Coronary artery (tissue), 2 donors: ENCODE results near the gene REPS1.

ENCODE experiments used
- DNase-seq: peaks from one replicate; pipeline ENCODE4 v3.0.0-alpha.2; 2017; ENCODE audit warnings: low spot score
- H3K27ac ChIP-seq, 2 donors: fragments of 200-600 bp; sonication (generic); one replicate each; pipeline ENCODE4 v1.5.1; 2016 to 2019
- H3K4me3 ChIP-seq: fragments of 200-600 bp; sonication (generic); 2 replicates; pipeline ENCODE4 v1.5.1; 2016; ENCODE audit warnings: mild to moderate bottlenecking, moderate library complexity
- CTCF ChIP-seq: fragments of 200-600 bp; sonication (generic); IDR thresholded peaks from one replicate; pipeline ENCODE4 v1.5.1; 2019; ENCODE audit warnings: antibody characterized with exemption

REPS1 gene, protein sequence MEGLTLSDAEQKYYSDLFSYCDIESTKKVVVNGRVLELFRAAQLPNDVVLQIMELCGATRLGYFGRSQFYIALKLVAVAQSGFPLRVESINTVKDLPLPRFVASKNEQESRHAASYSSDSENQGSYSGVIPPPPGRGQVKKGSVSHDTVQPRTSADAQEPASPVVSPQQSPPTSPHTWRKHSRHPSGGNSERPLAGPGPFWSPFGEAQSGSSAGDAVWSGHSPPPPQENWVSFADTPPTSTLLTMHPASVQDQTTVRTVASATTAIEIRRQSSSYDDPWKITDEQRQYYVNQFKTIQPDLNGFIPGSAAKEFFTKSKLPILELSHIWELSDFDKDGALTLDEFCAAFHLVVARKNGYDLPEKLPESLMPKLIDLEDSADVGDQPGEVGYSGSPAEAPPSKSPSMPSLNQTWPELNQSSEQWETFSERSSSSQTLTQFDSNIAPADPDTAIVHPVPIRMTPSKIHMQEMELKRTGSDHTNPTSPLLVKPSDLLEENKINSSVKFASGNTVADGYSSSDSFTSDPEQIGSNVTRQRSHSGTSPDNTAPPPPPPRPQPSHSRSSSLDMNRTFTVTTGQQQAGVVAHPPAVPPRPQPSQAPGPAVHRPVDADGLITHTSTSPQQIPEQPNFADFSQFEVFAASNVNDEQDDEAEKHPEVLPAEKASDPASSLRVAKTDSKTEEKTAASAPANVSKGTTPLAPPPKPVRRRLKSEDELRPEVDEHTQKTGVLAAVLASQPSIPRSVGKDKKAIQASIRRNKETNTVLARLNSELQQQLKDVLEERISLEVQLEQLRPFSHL

DNA sequence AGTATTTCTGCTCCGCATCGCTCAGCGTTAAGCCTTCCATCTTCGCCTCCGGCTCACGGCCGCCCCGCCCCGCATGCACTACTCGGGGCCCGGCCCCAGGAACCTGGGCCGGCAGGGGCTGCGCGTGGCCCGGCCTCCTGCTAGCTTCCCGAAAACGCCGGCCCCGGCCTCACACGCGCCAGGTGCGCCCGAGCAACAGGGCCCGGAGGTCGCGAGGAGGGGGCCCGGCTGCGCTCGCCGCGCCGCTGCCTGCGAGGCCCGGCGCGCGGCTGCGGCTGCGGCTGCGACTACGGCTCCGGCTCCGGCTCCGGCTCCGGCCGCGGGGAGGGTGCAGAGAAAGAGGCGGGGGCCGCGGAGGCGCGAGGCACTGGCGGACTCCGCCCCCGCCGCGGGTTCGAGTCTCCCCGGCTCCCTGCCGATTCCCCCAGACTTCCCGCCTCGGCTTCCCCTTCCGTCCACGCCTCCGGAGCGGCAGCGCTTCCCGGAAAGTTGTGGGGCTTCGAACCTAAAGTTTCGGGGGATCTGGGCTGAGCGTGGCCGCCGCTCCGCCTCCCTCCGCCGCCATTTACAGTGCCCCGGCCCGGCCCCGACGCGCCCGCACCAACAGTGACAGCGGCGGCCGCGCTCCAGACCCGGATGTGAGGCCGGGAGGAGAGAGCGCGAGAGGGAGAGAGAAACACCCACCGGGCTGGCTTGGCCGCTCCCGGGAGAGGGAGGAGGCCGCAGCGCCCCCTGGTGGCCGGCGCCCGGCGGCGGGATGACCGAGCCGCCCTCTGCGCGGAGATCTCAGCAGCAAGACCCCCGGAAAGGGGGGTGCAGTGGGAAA, at the start of gene REPS1:
TSS of gene REPS1 (minus strand) at position 611 of the 826 bp plus-strand sequence. CDS start at position 40, 571 bp downstream.
- peak; percentile 90 for DNase-seq
- TF ChIP-seq CTCF = peak; percentile 89
- H3K27ac ChIP-seq = peak within 1 kb of the TSS; percentile 84 to 87
- peak within 1 kb of the TSS; percentile 87 for H3K4me3 ChIP-seq

DNA sequence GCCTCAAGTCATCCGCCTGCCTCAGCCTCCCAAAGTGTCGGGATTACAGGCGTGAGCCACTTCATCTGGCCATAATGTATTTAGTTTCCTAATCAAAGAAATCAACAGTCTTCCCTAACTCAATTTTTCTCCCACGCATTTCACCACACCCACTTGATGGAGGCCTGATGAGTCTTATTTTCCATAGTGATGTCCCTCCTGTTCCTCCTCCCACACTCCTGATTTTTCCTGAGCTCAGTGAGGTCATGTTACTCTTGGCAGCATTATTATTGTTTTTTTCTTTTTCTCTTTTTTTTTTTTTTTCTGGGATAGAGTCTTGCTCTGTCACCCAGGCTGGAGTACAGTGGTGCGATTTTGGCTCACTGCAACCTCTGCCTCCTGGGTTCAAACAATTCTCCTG, 49.4 kb upstream of the REPS1 start:
- no peak overlapping the region for H3K27ac ChIP-seq
- DNase-seq = no peak
- no peak overlapping the region for H3K4me3 ChIP-seq
- TF ChIP-seq CTCF = no peak

- TF ChIP-seq CTCF = no peak
- H3K27ac ChIP-seq = no peak overlapping the region
- H3K4me3 ChIP-seq = peak overlapping the region; percentile 96
- no peak for DNase-seq
These were observed 42.3 kb upstream of the REPS1 start for GRCh38 chr6:139030228-139030963.

- DNase-seq = peak; percentile 79
- TF ChIP-seq CTCF = no peak
- peak overlapping the region; percentile 61 to 86 for H3K27ac ChIP-seq
- peak overlapping the region; percentile 96 for H3K4me3 ChIP-seq
These were observed 41.6 kb upstream of the REPS1 start for GRCh38 chr6:139029470-139030227.

GRCh38 chr6:139028658-139029469, 40.8 kb upstream of the REPS1 start, which contains the start of gene ABRACL:
ABRACL (plus strand) TSS chr6:139028745; CDS start chr6:139034161, 5,416 bp downstream.
- Histone ChIP-seq H3K4me3 (peak within 1 kb of the TSS; percentile 96), H3K27ac (peak within 1 kb of the TSS; percentile 61 to 86)
- no peak for TF ChIP-seq CTCF
- DNase-seq = peak; percentile 76
